ENCODE measurements around the gene LRRC23.

- TF ChIP-seq POLR2A (conservative IDR thresholded peaks at IDR 0.05) (peak; percentile 87), UBTF (IDR thresholded peaks at IDR 0.05; ENCODE audit: borderline replicate concordance in 1 of 2, low read depth in 2 of 2, low read length in 2 of 2) (peak; percentile 32 to 76; a peak in 2 of 4 replicates), ZNF232 (CRISPR knock-in tag; IDR thresholded peaks at IDR 0.05) (no peak), TEAD4 (IDR thresholded peaks at IDR 0.05; ENCODE audit: low read length) (peak; percentile 33; the same call in 1 of the 2 replicates), TEAD4 (CRISPR knock-in tag; IDR thresholded peaks at IDR 0.05; ENCODE audit: borderline replicate concordance) (no peak), MAZ (CRISPR knock-in tag; conservative IDR thresholded peaks at IDR 0.05 in 1 of 2, IDR thresholded peaks at IDR 0.05 in 1 of 2) (peak; percentile 80 to 92)
Measured at GRCh38 chr12:6890789-6891645, 13.6 kb upstream of the LRRC23 start.
